C1 segment of cervical spinal cord (tissue), 14 donors: ENCODE measurements around the gene VPS13D.
A peak's percentile ranks its signal among the peaks of the same experiment; 100 is the strongest.
"Not testable (repeated sequence)": the region's sequence is repeated elsewhere in the genome, so short reads cannot be mapped to it uniquely, and the experiment has no call there.

ENCODE experiments used
- DNase-seq, 14 donors: peaks; one replicate each; lab custom pipeline; 2025; lab: John Stamatoyannopoulos, UW

Gene VPS13D

DNA sequence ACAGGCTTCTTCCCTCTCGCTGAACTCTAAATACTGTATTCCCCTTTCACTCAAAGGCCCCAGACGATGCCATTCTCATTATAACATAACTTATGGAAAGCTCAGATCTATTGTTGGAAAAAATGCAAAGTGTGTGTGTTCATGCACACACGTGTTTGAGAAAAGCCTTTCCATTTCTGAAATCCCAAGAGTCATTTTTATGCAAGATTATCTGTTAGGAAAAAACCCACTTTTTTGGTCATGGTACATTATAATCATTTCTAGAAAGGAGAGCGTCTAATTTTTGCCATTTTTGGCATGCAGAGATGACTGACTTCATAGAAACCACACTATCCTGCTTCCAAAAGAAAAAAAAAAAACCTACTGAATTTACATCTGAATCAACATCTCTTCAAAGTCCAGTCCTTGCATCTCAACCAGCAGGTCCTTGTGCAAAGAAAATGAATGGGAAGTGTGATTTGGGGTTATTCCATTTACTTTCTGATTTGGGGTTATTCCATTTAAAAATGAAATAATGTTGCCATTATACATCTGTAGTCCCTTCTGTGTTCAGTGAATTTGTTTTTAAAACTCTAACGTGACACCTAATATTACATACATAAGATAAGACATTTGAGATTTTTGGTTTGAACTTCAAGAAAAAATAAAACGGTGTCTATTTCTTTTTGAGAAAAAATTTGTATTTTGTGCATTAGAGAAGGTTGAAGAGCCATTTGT lies 237.9 kb downstream of the VPS13D start:
- no peak for DNase-seq

GRCh38 chr1:12468323-12468722 lies 238.5 kb downstream of the VPS13D start:
- no peak for DNase-seq

DNA sequence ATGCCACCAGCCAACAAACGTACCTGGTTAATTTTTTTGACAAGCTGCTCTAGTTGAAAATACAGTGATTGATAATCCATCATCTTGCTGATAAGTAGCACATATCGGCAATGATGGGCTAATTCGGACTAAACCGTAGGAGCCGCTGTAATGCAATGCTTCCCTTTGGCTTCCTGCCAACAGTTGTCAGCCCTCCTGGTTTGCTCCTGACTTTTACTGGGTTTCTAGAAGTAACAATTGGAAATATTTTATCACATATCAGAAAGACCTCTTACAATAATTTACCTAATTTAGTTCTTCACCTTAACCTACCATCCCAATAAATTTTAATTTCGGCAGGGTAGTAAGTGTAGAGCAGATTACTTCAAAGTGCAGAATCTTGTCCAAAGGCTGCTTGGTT lies 239.7 kb downstream of the VPS13D start:
- no peak for DNase-seq

GRCh38 chr1:12469990-12470389 lies 240.2 kb downstream of the VPS13D start:
- DNase-seq, result no peak

- DNase-seq, result not testable (repeated sequence)
These were observed 241.1 kb downstream of the VPS13D start for GRCh38 chr1:12470916-12471315.

DNA sequence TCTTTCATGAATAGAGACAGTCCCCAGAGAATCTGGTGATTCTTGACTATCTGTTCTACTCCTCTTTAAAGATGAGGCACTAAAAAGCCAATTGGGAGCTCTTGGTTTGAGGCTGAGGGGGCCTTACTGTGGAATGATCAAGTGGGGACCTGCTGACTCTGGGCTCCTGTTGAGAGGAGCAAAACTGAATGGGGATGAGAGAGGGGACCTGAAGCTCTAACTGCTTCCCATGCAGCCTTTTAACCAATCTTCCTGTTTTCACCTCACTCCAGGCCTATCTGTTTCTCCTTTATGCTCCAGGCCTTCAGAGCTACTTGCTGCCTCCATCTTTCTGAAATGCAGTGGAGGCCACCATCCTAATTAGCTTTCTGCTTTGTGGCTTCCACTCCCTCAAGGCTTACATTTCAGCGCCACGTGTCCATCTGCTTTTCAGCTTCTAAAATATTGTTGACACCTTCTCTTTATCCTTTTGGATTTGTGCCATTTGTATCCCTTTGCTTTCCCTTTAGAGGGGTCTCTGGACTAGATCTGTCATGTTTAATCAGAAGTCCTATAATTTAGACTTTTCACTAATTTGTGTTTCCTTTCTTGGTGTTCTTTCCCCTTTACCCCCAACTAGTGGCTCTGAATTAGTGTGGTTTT lies 242.4 kb downstream of the VPS13D start:
- no peak for DNase-seq

- no peak for DNase-seq
These were observed 243.1 kb downstream of the VPS13D start for GRCh38 chr1:12472798-12473551.

DNA sequence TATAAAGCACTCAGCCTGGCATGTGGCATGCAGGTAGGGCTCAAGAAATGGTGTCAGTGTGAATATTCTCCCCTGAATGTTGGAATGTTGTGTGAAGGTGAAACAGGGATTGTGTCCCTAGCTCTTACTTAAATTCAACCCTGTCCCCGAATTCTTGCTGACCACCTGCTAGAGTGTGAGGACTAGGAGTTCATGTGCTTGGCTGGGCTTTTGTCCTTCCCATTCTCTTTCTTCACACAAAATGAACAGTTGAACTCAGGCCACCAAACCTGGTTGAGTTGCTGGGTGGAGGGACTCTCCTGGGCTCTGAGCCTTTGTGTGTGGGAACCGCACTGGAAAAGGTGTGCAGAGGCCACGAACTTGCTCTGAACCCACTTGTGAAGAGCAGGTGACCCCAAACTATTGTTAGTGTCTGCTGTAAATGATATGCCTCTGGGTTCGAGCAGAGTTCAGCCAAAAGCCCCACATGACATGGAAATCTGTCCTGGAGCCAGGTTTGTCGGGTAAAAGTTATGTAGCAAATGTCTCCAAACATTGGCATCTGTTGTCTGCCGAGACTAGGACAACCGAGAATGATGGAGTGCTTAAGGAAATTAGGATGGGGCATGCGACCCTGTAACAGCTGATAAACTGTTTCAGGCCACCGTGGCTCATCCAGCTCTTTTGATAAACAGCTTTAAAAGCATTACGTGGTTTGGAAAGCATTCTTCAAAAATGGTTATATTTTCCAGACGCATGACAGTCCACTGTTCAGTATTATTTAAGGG lies 243.9 kb downstream of the VPS13D start:
- DNase-seq, result no peak

DNA sequence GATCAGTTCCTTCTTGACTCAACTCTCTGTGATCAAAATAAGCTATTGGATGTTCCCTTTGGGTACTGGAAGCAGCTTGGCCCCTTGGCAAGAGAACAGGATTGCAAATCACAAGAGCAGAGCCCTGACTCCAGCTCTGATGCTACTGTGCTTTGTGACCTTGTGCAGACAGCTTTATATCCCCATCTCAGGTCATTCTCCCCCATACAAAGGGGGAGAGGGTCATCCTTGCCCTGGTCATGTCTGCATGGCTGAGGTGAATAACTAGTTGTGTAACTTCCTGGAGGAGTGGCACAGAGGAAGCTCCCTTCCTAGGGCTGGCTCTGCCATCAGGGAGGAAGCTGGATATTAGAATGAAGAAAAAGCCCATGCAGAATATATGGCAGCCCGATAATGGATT lies 245.3 kb downstream of the VPS13D start:
- DNase-seq, result peak in 1 of 14 donors; percentile 14

DNA sequence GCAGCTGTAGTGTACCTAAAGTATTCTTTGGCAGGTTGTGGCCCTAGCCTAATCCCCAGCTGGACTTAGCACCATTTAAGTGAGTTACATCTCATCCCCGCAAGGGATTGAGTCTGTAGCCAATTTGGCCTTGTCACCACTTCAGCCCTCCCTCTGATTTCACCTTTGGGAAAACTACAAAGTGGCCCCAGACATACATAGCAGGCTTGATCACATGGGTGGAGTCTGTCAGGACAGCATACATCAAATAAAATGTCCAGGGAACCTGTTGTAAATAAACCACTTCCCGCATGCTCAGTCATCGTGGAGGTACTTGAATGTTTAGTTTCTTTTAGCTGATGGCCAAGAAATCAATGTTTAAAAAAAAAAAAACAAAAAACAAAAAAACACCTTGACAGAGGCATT lies 245.7 kb downstream of the VPS13D start:
- no peak for DNase-seq

DNA sequence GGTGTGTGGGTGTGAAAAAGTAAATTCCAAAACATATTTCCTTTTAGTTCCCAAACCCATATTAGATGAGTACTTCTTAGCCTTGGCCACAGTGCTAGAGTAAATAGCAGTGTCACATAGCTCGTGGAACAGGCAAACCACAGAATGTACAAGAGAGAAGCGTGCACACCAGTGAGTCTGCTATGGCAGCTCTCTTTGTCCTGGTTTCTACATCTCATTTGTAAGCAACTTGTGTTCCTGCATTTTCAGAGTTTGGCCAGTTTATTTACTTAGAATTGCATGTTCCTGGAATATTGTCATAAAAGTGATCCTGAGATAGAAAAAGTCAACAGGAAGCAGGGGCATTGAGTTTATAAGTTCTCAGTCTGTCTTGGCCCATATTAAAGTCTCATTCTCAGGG lies 246.1 kb downstream of the VPS13D start:
- no peak for DNase-seq

- no peak for DNase-seq
These were observed 247.5 kb downstream of the VPS13D start for GRCh38 chr1:12477314-12477713.

DNA sequence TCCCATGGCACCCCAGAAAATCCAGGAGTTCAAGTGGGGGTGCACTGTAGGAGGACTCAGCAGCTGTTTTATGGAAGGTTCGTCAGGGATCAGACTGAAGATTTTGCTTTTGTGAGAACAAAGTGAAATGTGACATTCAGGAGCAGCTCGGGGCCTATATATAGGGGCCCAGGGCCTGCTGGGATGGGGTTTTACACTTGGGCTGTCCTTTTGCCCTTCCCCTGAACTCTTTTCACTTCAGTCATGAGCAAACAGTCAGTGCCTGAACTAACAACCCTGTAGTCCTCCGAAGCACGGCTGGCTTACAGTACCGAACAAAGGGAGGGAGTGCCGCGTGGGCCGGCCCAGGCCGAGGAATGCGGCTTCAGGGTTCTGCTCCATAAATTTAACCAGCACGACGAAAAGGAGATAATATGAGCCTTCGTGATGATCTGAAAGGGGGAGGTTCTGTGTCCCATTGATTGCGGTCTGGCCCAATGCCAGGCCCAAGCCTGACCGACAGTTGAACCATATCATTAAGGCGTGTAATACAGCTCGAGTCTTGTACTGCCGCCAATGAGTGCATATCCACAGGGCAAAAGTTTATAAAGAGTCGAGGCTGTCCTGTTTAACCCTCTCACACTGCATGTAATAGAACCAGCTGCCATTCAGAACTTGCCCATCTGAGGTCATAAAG lies 248.2 kb downstream of the VPS13D start:
- no peak for DNase-seq

DNA sequence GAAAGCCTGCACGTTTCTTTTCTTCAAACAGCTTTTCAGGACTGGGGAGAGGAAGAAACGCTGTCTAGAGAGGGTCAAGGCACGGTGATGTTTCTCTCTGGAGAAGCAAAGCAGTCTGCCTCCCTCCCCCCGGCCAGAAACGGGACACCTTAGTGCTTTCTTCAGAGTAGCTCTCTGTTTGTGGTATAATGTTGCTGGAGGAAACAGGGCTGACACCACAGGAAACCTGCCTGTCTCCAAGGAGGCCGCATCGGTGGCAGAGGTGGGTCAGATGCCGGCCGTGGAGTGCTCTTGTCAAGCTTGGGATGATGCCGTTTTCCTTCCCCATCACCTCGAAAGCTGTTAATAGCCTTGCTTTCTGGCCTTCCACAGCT lies 248.8 kb downstream of the VPS13D start:
- DNase-seq, result no peak

DNA sequence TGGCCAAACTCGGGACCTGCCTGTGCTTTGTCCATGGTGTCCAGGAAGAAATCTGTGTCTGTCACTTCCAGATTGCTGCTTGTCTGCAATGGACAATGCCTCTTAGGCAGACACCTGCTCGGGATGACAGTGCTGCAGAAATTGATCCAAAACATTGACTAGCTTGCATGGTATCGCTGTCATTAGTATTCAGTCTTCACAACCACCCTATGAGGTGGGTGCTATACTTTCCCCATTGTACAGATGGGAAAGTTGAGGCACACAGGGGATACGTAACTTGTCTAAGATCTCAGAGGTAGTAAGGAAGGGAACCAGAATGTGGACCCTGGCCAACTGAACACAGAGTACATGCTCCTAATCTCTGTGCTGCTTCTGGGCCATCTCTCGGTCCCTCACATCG lies 249.5 kb downstream of the VPS13D start:
- no peak for DNase-seq

DNA sequence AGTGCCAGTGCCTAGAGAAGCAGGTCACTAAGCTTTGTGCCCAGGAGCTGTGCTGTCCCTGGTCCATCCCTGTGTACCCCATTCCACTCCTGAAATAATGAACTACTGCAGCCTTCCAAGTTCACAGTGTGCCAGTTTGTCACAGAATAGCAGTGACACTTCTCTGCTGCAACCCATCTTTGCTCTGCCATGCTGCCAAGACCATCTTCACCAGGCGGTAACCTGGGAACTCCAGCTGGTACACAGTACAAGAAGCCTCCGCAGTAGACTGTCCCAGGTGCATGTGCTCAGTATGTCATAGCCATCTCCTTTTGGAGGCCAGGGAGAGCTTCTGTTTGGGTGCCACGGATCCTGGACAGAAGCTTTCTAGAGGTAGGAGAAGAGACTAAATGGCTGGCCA lies 250.2 kb downstream of the VPS13D start:
- peak in 1 of 14 donors; percentile 13 for DNase-seq

DNA sequence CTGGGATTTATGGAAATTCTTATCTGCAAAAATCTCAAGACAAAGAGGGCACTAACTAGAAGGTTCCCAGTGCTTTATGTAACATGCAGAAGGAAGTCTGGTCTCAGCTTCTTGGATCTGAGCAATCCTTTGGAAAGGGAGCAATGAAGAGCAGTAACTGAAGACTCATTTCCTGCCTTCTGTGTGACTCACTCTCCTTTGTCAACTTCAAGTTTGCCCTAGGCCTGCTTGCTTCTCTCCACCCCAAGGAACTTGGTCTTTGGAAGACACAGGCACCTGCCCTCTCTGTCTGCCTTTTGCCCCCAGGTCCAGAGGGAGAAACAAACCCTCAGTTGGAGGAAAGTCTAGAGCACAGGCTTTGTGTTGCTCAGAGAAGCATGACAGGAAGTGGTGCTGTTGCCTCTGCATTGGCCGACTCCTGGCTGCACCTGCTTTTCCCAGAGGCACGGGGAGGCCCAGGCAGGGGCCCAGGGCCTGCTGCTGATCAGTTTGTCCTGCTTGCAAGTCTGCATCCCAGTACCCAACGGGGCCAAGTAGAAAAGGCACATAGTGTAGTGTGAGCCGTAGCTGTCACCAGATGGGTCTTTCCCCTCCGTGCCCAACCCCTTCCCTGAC lies 251.0 kb downstream of the VPS13D start:
- DNase-seq, result peak in 2 of 14 donors; percentile 15 to 56

GRCh38 chr1:12481928-12482327 lies 252.1 kb downstream of the VPS13D start:
- DNase-seq, result no peak

DNA sequence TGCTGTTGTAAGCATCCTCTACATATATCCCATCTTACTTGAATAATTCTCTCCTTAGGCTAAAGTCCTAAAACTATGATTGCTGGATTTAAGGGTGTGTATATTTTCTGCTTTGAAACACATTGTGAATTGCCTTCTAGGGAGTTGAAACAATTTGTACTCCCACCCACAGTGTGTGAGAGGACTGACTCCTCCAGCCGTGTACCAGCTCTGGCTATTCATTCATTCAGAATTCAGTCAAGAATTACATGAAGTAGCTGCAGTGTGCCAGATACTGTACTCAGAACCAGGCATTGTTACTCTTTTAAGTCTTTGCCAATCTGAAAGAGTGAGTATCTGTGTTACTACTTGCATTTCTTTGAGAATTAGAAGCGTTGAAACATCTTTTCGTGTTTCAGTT lies 253.2 kb downstream of the VPS13D start:
- DNase-seq, result no peak

GRCh38 chr1:12485231-12486058 lies 255.6 kb downstream of the VPS13D start:
- DNase-seq, result no peak
